Left ventricle myocardium inferior (tissue), 1 donor: ENCODE data around the gene DIAPH3. TPM values are rescaled to one million over a fixed set of nuclear protein-coding genes. Genes with fewer than 3 reads are reported as not detected.

Experiments
- DNase-seq: peaks from one replicate; pipeline ENCODE4 v3.0.0-alpha.2; 2020
- H3K27ac ChIP-seq: fragments of 200-600 bp; replicated peaks from 2 replicates; pipeline ENCODE4 v1.8.0; 2021
- H3K27me3 ChIP-seq: fragments of 200-600 bp; 2 replicates; pipeline ENCODE4 v1.8.0; 2021; ENCODE audit warnings: low read depth
- H3K36me3 ChIP-seq: fragments of 200-600 bp; 2 replicates; pipeline ENCODE4 v1.8.0; 2021
- H3K4me1 ChIP-seq: fragments of 200-600 bp; 2 replicates; pipeline ENCODE4 v1.8.0; 2021
- H3K4me3 ChIP-seq: fragments of 200-600 bp; 2 replicates; pipeline ENCODE4 v1.8.0; 2021; ENCODE audit warnings: mild to moderate bottlenecking, moderate library complexity
- H3K9me3 ChIP-seq: fragments of 200-600 bp; replicated peaks from 2 replicates; pipeline ENCODE4 v1.8.0; 2021
- CTCF ChIP-seq: fragments of 200-600 bp; IDR thresholded peaks from 2 replicates; pipeline ENCODE4 v1.8.0; 2021; ENCODE audit warnings: antibody characterized with exemption, mild to moderate bottlenecking, borderline replicate concordance
- intact Hi-C: fragments of 100-400 bp; cut with micrococcal nuclease; formaldehyde crosslinking; loops from one replicate; pipeline ENCODE4 v1.11.0; 2022
- total RNA-seq: library from RNA; stranded (reverse); fragmentation: NEBNext Ultra II Directional; extraction: Animal tissue kit (Norgen Biotek cat#: 25700); gene quantifications from one replicate; pipeline ENCODE4 v1.2.1, GENCODE V29; 2021
- donor health status: DM: no; HTN: yes; CAD: no; lungs with severe emphysema.

Gene DIAPH3
- total RNA-seq, 1 donor from 2014 or later: 0.25 TPM

GRCh38 chr13:59829690-59830089, 334.0 kb downstream of the DIAPH3 start:
- no peak for DNase-seq
- Histone ChIP-seq H3K4me3 (no peak overlapping the region), H3K4me1 (no peaks in the 10 kb centered on the region), H3K9me3 (no peaks in the 10 kb centered on the region), H3K27ac (no peak overlapping the region), H3K36me3 (no peaks in the 10 kb centered on the region), H3K27me3 (no peaks in the 10 kb centered on the region)
- TF ChIP-seq CTCF: no peak
- intact Hi-C loops: no loop called here

- H3K4me3 ChIP-seq: no peak overlapping the region
- no peaks in the 10 kb centered on the region for H3K27me3 ChIP-seq
- no peak for TF ChIP-seq CTCF
- no peak overlapping the region for H3K27ac ChIP-seq
- DNase-seq: no peak
- H3K4me1 ChIP-seq: no peaks in the 10 kb centered on the region
- no peaks in the 10 kb centered on the region for H3K9me3 ChIP-seq
- intact Hi-C loops: no loop called here
- H3K36me3 ChIP-seq: no peaks in the 10 kb centered on the region
Observed at GRCh38 chr13:59823486-59823885, 340.2 kb downstream of the DIAPH3 start.

DNA sequence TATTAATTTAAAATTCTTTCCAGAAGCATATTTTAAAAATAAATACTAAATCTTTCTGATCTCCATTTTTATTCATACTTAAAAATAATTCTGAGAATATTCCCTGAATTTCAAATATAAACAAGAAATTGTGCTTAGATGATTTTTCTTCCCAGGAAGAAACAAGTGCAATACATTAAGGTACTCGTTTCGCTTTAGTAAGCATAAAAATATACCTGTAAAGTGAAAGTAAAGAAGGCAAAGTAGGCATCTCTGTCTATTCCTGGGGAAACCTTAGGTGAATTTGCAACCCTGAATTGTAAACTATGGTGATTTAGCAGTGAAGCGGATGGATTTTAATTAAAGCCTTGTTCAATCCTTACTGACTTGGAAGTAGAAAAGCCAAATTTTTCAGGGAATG, 354.2 kb downstream of the DIAPH3 start:
- H3K27ac ChIP-seq: no peak overlapping the region
- no peaks in the 10 kb centered on the region for H3K36me3 ChIP-seq
- no peak overlapping the region for H3K4me3 ChIP-seq
- intact Hi-C loops: no loop called here
- no peaks in the 10 kb centered on the region for H3K9me3 ChIP-seq
- no peaks in the 10 kb centered on the region for H3K27me3 ChIP-seq
- no peaks in the 10 kb centered on the region for H3K4me1 ChIP-seq
- no peak for TF ChIP-seq CTCF
- no peak for DNase-seq

- Histone ChIP-seq H3K4me1 (no peaks in the 10 kb centered on the region), H3K4me3 (no peak overlapping the region), H3K27ac (no peak overlapping the region), H3K36me3 (no peaks in the 10 kb centered on the region), H3K27me3 (no peaks in the 10 kb centered on the region), H3K9me3 (no peaks in the 10 kb centered on the region)
- intact Hi-C loops: no loop called here
- no peak for DNase-seq
- TF ChIP-seq CTCF: no peak
Observed at GRCh38 chr13:59806801-59807200, 356.9 kb downstream of the DIAPH3 start.

DNA sequence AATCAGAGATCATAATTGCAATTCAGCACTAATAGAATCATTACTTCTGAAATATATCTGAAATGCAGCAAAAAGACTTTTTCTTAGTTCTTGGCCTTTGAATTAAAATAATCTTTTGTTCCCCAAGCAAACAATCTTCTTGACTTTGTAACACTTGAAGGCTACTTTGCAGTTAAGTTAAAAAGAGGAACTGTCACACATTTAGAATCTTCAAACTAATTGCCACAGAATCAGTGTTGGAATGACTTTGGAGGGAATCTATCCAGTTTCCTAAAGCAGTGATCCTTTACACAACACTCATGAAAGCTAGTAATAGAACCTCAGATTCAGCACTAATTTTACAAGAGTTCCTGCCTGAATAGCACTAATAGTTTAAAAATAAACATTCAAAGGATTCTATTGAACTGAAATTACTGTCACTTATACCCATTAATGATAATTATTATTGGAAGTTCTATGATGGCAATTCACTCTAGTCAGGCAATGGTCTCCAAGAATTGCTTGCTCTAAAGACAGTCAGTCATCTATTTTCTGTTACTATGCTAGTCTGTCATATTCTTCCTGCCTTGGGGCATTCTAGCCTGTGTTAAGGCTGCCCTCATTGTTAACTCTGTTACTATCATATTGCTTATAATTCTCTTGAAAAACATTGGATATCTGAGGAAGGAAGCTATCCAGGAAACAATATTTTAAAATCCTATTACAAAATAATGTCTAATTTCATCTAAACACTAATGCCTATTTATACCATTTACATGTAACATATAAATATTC, 362.4 kb downstream of the DIAPH3 start:
- TF ChIP-seq CTCF: no peak
- Histone ChIP-seq H3K27ac (no peak overlapping the region), H3K9me3 (no peaks in the 10 kb centered on the region), H3K36me3 (no peaks in the 10 kb centered on the region), H3K27me3 (no peaks in the 10 kb centered on the region), H3K4me1 (no peaks in the 10 kb centered on the region), H3K4me3 (no peak overlapping the region)
- DNase-seq: no peak
- intact Hi-C loops: no loop called here
